Upper lobe of right lung (tissue), 1 donor: ENCODE measurements around the gene FMNL2. TPM values are rescaled to one million over a fixed set of nuclear protein-coding genes. Genes with fewer than 3 reads are reported as not detected.
A peak's percentile ranks its signal among the peaks of the same experiment; 100 is the strongest.

ENCODE experiments used
- ATAC-seq: fragments of 200-7000 bp; cut with Tn5 transposase; one replicate; pipeline ENCODE4 v1.9.1; 2020; ENCODE audit warnings: mild to moderate bottlenecking, moderate library complexity
- DNase-seq: peaks from one replicate; pipeline ENCODE4 v3.0.0-alpha.2; 2020
- H3K27ac ChIP-seq: fragments of 200-600 bp; one replicate; pipeline ENCODE4 v1.8.0; 2022
- H3K27me3 ChIP-seq: fragments of 200-600 bp; one replicate; pipeline ENCODE4 v1.8.0; 2022; ENCODE audit warnings: mild to moderate bottlenecking
- H3K36me3 ChIP-seq: fragments of 200-600 bp; one replicate; pipeline ENCODE4 v1.8.0; 2022
- H3K4me1 ChIP-seq: fragments of 200-600 bp; one replicate; pipeline ENCODE4 v1.8.0; 2022
- H3K4me3 ChIP-seq: fragments of 200-600 bp; one replicate; pipeline ENCODE4 v1.8.0; 2022; ENCODE audit warnings: mild to moderate bottlenecking
- H3K9me3 ChIP-seq: fragments of 200-600 bp; one replicate; pipeline ENCODE4 v1.8.0; 2022
- CTCF ChIP-seq: fragments of 200-600 bp; IDR thresholded peaks from one replicate; pipeline ENCODE4 v1.8.0; 2022; ENCODE audit warnings: antibody characterized with exemption
- intact Hi-C: fragments of 100-400 bp; cut with DNase I; formaldehyde crosslinking; loops from one replicate; pipeline ENCODE4 v1.11.0; 2022
- total RNA-seq: library from RNA; stranded (reverse); fragmentation: NEBNext Ultra II Directional; extraction: Animal tissue kit (Norgen Biotek cat#: 25700); gene quantifications from one replicate; pipeline ENCODE4 v1.2.1, GENCODE V29; 2021
- donor health status: DM: no; HTN: yes; CAD: no; lungs with severe emphysema.

The FMNL2 gene
- total RNA-seq, 1 donor from 2014 or later: 69.5 TPM

- no peak for ATAC-seq
- Histone ChIP-seq H3K9me3 (no peaks in the 10 kb centered on the region), H3K27me3 (no peaks in the 10 kb centered on the region), H3K36me3 (peaks cover 46% of the 10 kb centered on the region), H3K4me3 (no peak overlapping the region), H3K27ac (no peak overlapping the region), H3K4me1 (no peaks in the 10 kb centered on the region)
- intact Hi-C loops: no loop called here
- no peak for DNase-seq
- no peak for TF ChIP-seq CTCF
Observed at GRCh38 chr2:152626911-152627339, 292.0 kb downstream of the FMNL2 start.

- H3K9me3 ChIP-seq: no peaks in the 10 kb centered on the region
- H3K27ac ChIP-seq: no peak overlapping the region
- peaks cover 48% of the 10 kb centered on the region for H3K36me3 ChIP-seq
- TF ChIP-seq CTCF: peak; percentile 55
- H3K4me3 ChIP-seq: no peak overlapping the region
- DNase-seq (no peak), ATAC-seq (peak; percentile 50)
- intact Hi-C loops: no loop called here
- no peaks in the 10 kb centered on the region for H3K4me1 ChIP-seq
- H3K27me3 ChIP-seq: no peaks in the 10 kb centered on the region
Observed at GRCh38 chr2:152627351-152627957, 292.5 kb downstream of the FMNL2 start.

- DNase-seq (no peak), ATAC-seq (no peak)
- intact Hi-C loops: no loop called here
- Histone ChIP-seq H3K36me3 (peaks cover 49% of the 10 kb centered on the region), H3K27ac (no peak overlapping the region), H3K9me3 (no peaks in the 10 kb centered on the region), H3K4me3 (no peak overlapping the region), H3K27me3 (no peaks in the 10 kb centered on the region), H3K4me1 (no peaks in the 10 kb centered on the region)
- TF ChIP-seq CTCF: no peak
Observed at GRCh38 chr2:152629202-152629601, 294.2 kb downstream of the FMNL2 start.

GRCh38 chr2:152630466-152630865 is 295.5 kb downstream of the FMNL2 start:
- no peak overlapping the region for H3K4me3 ChIP-seq
- no peaks in the 10 kb centered on the region for H3K9me3 ChIP-seq
- ATAC-seq (no peak), DNase-seq (no peak)
- intact Hi-C loops: loop anchor here (5.0 kb wide), 1 partner anchor 438 kb away; no protein-coding TSS in a partner anchor
- no peaks in the 10 kb centered on the region for H3K4me1 ChIP-seq
- H3K27ac ChIP-seq: no peak overlapping the region
- H3K27me3 ChIP-seq: no peaks in the 10 kb centered on the region
- TF ChIP-seq CTCF: no peak
- H3K36me3 ChIP-seq: peaks cover 46% of the 10 kb centered on the region

- Histone ChIP-seq H3K36me3 (peaks cover 49% of the 10 kb centered on the region), H3K27me3 (no peaks in the 10 kb centered on the region), H3K9me3 (no peaks in the 10 kb centered on the region), H3K4me1 (no peaks in the 10 kb centered on the region), H3K27ac (no peak overlapping the region), H3K4me3 (no peak overlapping the region)
- ATAC-seq (no peak), DNase-seq (no peak)
- TF ChIP-seq CTCF: no peak
- intact Hi-C loops: loop anchor here (5.0 kb wide), 1 partner anchor 440 kb away; no protein-coding TSS in a partner anchor
Observed at GRCh38 chr2:152632736-152633135, 297.8 kb downstream of the FMNL2 start.
